Measurements from ENCODE around the gene MSRB3. TPM values are rescaled to one million over a fixed set of nuclear protein-coding genes. Genes with fewer than 3 reads are reported as not detected.

Gene MSRB3
- total RNA-seq, 1 donor from 2014 or later = 125 TPM

DNA sequence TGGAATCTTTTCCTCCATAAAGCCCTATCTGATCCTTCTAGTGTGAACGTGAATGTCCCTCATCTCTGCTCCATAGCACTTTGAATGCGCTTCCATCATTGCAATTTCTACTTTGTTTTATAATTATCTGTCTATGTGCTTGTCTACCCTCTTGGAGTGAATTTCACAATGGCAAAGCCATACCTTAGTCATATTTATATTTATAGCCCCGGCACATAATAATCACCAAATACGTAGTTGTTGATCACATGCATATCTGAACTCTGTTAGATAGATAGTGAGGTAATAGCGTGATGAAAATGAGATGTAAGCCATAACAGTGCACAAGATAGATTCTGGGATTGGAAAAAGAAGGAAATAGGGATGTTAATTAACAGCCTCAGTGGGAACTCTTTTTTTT, 55.2 kb downstream of the MSRB3 start:
- Histone ChIP-seq H3K27ac (replicated peaks) (no peak overlapping the region), H3K27me3 (ENCODE audit: low read depth) (no peaks in the 10 kb centered on the region), H3K36me3 (peaks cover 27% of the 10 kb centered on the region), H3K9me3 (replicated peaks) (no peaks in the 10 kb centered on the region), H3K4me1 (peaks cover 16% of the 10 kb centered on the region), H3K4me3 (no peak overlapping the region)
- intact Hi-C loops (cut with micrococcal nuclease) = no loop called here
- no peak for DNase-seq
- no peak for TF ChIP-seq CTCF (IDR thresholded peaks at IDR 0.05; ENCODE audit: borderline replicate concordance)

- Histone ChIP-seq H3K36me3 (peaks cover 21% of the 10 kb centered on the region), H3K27me3 (ENCODE audit: low read depth) (no peaks in the 10 kb centered on the region), H3K9me3 (replicated peaks) (no peaks in the 10 kb centered on the region), H3K4me1 (peaks cover 16% of the 10 kb centered on the region), H3K27ac (replicated peaks) (peak overlapping the region; percentile 65), H3K4me3 (no peak overlapping the region)
- intact Hi-C loops (cut with micrococcal nuclease) = no loop called here
- no peak for DNase-seq
- TF ChIP-seq CTCF (IDR thresholded peaks at IDR 0.05; ENCODE audit: borderline replicate concordance) = no peak
Observed at GRCh38 chr12:65334521-65334920, 56.0 kb downstream of the MSRB3 start.

DNA sequence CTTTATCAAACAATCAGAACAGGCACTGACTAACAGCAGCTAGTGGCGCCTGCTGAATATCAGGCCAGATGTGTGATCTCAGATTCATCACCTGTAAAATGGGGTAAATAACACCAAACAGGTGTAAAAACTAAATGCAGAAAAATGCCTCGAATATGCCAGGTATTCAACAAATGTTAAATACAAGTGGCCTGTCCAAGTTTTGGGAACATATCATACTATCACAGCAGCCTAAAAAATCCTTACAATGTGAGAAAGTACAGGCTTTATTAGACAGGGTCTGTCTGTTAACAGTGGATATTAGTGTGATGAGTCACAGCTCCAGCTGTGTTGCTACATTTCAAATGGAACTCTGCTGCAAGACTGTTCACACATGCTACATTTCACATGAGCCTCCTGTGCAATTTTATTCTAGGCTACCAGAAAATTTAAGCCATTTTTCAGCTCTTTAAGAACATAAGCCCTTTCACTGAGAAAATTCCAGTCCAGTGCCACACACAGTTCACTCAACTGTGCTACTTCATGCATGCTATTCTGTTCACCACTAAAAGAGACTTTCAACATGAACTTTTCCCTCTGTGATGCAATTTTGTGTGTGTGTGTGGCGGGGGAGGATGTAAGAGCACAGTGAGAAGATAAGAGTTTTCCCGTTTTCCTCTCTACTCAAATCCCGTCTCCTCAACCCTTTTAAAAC, 56.7 kb downstream of the MSRB3 start:
- DNase-seq = no peak
- Histone ChIP-seq H3K4me1 (peaks cover 10% of the 10 kb centered on the region), H3K27ac (replicated peaks) (peak overlapping the region; percentile 65), H3K4me3 (no peak overlapping the region), H3K9me3 (replicated peaks) (no peaks in the 10 kb centered on the region), H3K36me3 (peaks cover 21% of the 10 kb centered on the region), H3K27me3 (ENCODE audit: low read depth) (no peaks in the 10 kb centered on the region)
- no peak for TF ChIP-seq CTCF (IDR thresholded peaks at IDR 0.05; ENCODE audit: borderline replicate concordance)
- intact Hi-C loops (cut with micrococcal nuclease) = no loop called here

GRCh38 chr12:65335981-65336380, 57.5 kb downstream of the MSRB3 start:
- intact Hi-C loops (cut with micrococcal nuclease) = no loop called here
- TF ChIP-seq CTCF (IDR thresholded peaks at IDR 0.05; ENCODE audit: borderline replicate concordance) = no peak
- Histone ChIP-seq H3K4me1 (peaks cover 6% of the 10 kb centered on the region), H3K27me3 (ENCODE audit: low read depth) (no peaks in the 10 kb centered on the region), H3K36me3 (peaks cover 21% of the 10 kb centered on the region), H3K4me3 (no peak overlapping the region), H3K27ac (replicated peaks) (peak overlapping the region; percentile 65), H3K9me3 (replicated peaks) (no peaks in the 10 kb centered on the region)
- DNase-seq = no peak

DNA sequence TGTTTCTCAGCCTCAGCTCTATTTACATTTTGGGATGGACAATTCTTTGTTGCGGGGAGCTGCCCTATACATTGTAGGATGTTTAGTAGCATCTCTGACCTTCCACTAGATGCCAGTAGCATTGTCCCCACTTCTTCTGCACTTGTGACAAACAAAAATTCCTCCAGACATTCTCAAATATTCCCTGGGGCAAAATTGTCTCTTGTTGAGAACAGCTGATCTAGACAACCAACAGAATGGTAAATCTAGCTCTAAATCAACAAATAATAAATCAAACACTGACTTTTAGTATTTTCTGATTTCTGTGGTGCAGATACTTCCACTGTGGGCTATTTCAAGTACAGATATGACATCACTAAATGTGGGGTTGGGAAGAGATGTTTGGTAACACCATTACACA, 60.7 kb downstream of the MSRB3 start:
- Histone ChIP-seq H3K9me3 (replicated peaks) (no peaks in the 10 kb centered on the region), H3K36me3 (peaks cover 11% of the 10 kb centered on the region), H3K4me3 (no peak overlapping the region), H3K27ac (replicated peaks) (no peak overlapping the region), H3K4me1 (no peaks in the 10 kb centered on the region), H3K27me3 (ENCODE audit: low read depth) (no peaks in the 10 kb centered on the region)
- no peak for DNase-seq
- TF ChIP-seq CTCF (IDR thresholded peaks at IDR 0.05; ENCODE audit: borderline replicate concordance) = no peak
- intact Hi-C loops (cut with micrococcal nuclease) = no loop called here

Data from left ventricle myocardium inferior (tissue), 1 donor.